GM19035 (cell line): ENCODE results near the gene SPCS2.
"Not testable (repeated sequence)": the region's sequence is repeated elsewhere in the genome, so short reads cannot be mapped to it uniquely, and the experiment has no call there.

Source experiments
- ATAC-seq: cut with Tn5 transposase; IDR thresholded peaks from one replicate; pipeline ENCODE4 v1.9.1; 2021; ENCODE audit not compliant: unreplicated experiment

Gene SPCS2

DNA sequence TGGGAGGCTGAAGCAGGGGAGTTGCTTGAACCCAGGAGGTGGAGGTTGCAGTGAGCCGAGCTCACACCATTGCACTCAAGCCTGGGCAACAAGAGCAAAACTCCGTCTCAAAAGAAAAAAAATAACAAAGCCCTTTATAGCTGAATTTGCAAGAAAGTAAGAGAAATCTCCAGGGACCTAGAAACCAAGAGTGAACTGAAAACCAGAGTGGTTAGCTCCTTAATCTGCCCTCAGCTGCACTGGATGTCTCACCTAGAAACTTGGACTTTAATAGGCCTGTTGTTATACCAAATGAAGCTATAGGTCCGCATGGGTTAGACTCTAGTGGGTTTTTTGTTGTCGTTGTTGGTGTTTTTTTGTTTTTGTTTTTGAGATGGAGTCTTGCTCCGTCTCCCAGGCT is 43.8 kb downstream of the SPCS2 start:
- no peak for ATAC-seq

DNA sequence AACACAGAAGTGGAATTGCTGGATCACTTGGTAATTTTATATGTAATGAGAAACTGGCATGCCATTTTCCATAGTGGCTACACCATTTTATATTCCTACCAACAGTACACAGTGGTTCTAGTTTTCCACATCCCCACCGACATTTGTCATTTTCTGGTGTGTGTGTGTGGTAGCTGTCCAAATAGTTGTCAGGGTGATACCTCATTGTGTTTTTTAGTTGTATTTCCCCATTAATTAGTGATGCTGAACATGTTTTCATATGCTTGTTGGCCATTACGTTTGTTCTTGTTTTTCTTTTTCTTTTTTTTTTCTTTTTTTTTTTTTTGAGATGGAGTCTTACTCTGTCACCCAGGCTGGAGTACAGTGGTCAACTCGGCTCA is 51.9 kb downstream of the SPCS2 start:
- no peak for ATAC-seq

DNA sequence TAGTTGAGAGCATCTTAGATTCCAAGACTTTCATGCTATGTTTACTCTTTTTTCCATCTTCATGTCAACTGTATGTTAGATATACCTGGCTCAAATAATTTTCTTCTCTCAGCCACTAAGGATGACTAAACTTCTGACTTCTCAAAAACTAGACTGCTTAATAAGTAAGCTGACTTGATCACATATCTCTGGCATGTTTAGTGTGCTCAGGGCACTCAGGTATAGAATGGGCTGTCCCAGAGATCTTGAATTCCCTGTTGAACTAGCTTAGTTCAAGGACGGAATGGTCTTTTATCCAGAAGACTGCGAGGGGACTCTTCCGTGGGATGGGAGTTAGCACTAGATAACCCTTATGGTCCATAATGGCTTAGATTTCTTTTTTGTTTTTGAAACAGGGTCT is 52.6 kb downstream of the SPCS2 start:
- no peak for ATAC-seq

DNA sequence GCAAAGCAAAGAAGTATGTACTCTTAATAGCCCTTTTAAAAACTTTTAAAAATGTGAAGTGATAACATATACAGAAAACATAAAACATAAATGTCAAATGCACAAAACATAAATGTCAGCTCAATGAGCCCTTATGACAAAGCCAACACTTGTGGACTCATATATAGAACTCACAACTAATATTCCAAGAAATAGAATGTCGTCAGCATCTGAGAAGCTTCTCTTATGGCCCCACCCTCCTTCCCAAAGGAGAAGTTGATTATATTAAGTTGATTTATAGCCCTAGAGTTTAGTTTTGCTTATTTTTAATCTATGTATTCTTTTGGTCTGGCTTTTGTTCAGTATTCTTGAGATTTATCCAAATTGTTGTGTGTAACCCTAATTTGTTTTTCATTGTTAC is 53.5 kb downstream of the SPCS2 start:
- ATAC-seq: no peak

- ATAC-seq: no peak
Measured at GRCh38 chr11:75004215-75004614, 55.1 kb downstream of the SPCS2 start.

DNA sequence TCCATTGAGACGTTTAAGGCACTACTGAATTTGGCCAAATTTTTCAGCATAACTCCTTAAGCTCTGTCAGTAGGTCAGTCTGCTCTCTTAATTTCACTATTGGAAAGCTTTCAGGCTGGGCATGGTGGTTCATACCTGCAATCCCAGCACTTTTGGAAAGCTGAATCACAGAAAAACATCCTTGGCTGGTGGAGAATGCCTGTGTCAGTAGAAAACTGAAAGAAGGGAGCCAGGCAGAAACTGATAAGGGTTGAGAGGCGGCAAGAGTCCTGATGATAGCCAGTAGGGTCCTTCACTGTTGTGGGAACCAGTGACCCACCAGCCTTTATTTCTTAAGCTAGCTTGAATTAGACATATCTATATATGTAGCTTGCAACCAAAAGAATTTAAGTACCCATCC is 62.3 kb downstream of the SPCS2 start:
- no peak for ATAC-seq

- ATAC-seq: no peak
Measured at GRCh38 chr11:75011872-75012271, 62.8 kb downstream of the SPCS2 start.

- no peak for ATAC-seq
Measured at GRCh38 chr11:75013051-75013450, 64.0 kb downstream of the SPCS2 start.

- ATAC-seq: no peak
Measured at GRCh38 chr11:75014129-75014528, 65.1 kb downstream of the SPCS2 start.

DNA sequence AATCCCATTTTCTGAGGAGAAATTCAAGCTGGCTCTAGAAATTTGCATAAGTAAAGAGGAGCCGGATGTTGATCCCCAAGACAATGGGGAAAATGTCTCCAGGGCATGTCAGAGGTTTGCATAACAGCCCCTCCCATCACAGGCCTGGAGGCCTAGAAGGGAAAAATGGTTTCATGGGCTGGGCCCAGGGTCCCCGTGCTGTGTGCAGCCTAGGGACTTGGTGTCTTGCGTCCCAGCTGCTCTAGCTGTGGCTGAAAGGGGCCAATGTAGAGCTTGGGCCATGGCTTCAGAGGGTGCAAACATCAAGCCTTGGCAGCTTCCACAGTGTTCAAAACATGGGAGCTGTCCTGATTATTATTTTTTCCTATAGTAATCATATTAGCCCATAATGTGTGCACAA is 70.1 kb downstream of the SPCS2 start:
- not testable (repeated sequence) for ATAC-seq

GRCh38 chr11:75020328-75020727 is 71.3 kb downstream of the SPCS2 start:
- not testable (repeated sequence) for ATAC-seq

- no peak for ATAC-seq
Measured at GRCh38 chr11:75022296-75022695, 73.2 kb downstream of the SPCS2 start.

DNA sequence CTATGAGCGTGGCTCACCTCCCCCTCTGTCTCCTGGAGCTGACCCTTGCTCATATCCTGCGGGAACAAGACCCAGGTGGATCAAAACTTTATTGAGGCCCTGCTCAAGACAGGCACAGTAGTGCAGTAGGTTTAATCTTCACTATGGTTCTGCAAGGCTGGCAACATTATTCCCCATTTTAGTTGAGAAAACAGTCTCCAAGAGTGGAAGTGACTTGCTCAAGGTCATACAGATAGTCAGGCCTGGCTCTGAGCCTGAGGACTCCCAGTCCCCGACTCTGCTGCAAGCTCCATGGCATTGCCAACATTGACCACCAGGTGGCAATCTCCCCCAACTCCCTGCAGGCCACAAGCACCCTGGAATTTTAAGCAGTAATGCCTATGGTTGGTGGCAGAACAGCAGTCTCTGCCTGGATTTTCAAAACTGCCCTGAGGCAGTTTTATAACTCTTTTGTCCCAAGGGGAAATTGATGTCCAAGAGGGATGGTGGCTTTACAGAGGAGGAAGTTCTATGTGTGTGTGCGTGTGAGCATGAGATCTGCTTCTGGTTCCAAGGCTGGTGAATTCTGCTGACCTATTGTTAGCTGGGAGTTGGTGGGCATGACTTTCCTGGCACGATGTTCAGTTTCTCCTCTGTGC is 73.8 kb downstream of the SPCS2 start:
- ATAC-seq: no peak

- ATAC-seq: no peak
Measured at GRCh38 chr11:75023446-75024067, 74.5 kb downstream of the SPCS2 start.

GRCh38 chr11:75024068-75024449 is 75.0 kb downstream of the SPCS2 start:
- ATAC-seq: no peak

DNA sequence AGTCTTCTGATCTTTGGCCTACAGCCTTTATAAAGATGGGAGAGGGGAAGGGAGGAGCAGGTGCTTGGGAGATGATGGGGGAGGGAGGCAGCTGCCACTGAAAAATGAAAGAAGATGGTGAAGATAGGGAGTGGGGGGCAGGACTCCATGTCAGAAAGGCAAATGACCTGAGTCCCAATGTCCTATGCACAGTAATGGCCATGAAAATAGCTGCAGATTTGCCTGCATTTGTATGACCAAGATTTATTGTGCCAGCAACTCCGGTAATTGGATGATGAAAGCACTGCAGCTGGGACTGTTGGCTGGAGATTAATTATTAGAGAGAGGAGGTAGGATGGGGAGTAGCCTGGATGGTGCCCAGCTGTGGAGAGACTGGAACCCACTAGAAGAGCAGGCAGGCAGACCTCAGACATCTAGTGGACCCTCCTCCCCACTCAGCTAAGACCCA is 75.7 kb downstream of the SPCS2 start:
- no peak for ATAC-seq

DNA sequence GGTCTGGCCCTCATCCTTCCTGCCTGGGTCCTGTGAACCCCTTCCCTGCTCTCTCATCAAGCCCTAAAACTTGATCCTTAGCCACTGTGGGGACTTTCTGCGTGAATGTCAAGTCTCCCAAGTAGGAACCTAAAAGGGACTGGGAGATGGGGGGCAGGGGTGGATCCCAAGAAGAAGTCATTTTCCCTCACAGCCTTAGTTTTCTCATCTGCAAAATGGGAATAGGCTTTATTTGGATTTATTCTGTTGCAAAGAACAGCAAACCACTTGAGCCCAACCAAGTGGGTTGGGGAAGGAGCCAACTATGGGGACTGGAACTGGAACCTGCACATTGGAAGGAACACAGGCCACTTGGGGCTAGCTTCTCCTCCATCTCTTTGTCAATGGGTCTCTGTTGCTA is 76.5 kb downstream of the SPCS2 start:
- ATAC-seq: no peak

- no peak for ATAC-seq
Measured at GRCh38 chr11:75028321-75028720, 79.3 kb downstream of the SPCS2 start.
